Lower leg skin (tissue), 3 donors: Measurements from ENCODE around the gene CABP2.

Experiments used
- CTCF ChIP-seq, 3 donors: fragments of 450-650 bp; IDR thresholded peaks; one replicate each; pipeline ENCODE4 v1.5.1; 2016; ENCODE audit warnings: antibody characterized with exemption in 3 of 3, mild to moderate bottlenecking in 3 of 3, moderate library complexity in 2 of 3
- POLR2A ChIP-seq, 2 donors: fragments of 450-650 bp; IDR thresholded peaks; one replicate each; pipeline ENCODE4 v1.6.1; 2016 to 2017; ENCODE audit warnings: antibody characterized with exemption in 2 of 2, mild to moderate bottlenecking in 1 of 2, moderate library complexity in 1 of 2

- no peak for TF ChIP-seq CTCF (IDR thresholded peaks at IDR 0.05)
- no peak for TF ChIP-seq POLR2A (IDR thresholded peaks at IDR 0.05)
These were observed 22.8 kb downstream of the CABP2 start for GRCh38 chr11:67500484-67500821.
